GM21367 (cell line): ENCODE data around the gene NOTCH2.

Source experiments
- ATAC-seq: cut with Tn5 transposase; IDR thresholded peaks from one replicate; pipeline ENCODE4 v1.9.1; 2021; ENCODE audit not compliant: unreplicated experiment

Gene NOTCH2

DNA sequence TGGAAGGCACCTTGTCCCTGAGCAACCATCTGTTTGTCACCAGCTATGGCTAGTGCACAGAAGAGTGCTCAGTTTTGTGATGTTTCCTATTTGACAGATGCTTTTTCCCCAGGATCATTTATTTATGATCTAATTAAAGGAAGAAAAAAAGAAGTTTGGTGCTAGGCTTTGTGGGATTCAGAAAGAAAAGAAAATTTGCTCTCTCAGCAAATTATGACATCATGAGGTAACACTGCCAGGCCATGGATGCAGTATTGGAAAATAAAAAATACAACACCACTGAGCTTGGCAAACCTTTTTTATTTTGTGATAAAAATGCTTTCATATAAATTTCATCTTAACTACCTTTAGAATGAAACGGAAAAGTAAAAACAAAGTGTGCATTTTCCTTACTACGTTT lies 157.7 kb downstream of the NOTCH2 start:
- ATAC-seq = no peak

- no peak for ATAC-seq
Measured at GRCh38 chr1:119910618-119911017, 158.8 kb downstream of the NOTCH2 start.

GRCh38 chr1:119909890-119910596 lies 159.4 kb downstream of the NOTCH2 start:
- no peak for ATAC-seq

DNA sequence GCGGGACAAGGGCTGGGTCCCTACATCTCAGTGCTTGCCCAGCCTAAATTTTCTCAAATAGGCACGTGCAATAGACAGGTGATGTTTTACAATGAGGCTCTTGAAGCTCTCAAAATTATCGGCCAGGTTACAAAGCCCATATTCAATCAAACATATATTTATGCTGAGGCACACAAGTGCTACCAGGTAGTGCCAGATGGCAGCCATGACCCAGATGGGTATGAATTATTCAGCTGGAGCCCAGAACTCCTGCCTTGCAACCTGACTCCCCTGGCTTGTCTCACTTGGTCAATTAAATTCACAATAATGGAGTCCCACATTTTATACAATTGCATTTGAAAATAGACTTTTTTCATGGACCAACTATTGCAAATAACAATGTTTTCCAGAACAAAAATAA lies 160.8 kb downstream of the NOTCH2 start:
- no peak for ATAC-seq

DNA sequence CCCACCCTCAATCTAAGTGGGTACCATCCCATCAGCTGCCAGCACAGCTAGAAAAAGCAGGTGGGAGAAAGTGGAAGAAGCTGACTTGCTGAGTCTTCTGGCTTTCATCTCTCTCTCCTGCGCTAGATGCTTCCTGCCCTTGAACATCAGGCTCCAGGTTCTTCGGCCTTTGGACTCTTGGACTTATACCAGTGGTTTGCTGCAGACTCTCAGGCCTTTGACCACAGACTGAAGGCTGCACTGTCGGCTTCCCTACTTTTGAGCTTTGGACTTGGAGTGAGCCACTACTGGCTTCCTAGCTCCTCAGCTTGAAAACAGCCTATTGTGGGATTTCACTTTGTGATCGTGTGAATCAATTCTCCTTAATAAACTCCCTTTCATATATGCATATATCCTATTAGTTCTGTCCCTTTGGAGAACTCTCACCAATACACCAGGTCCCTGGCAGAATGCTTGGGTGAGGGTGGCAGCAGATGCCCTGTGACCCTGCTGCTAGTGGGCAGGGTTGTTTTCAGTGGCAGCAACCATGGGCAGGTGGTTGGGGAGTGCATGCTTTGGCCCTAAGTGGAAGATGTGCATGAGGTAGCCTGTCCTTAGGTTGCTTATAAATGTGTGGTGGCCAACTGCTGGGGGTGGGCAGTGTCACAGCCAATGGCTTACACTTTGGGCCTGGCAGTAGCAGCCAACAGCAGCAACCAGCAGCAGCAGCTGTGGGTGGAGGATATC lies 162.4 kb downstream of the NOTCH2 start:
- no peak for ATAC-seq

GRCh38 chr1:119903443-119903835 lies 166.0 kb downstream of the NOTCH2 start:
- no peak for ATAC-seq

GRCh38 chr1:119902775-119903442 lies 166.6 kb downstream of the NOTCH2 start:
- ATAC-seq = no peak

DNA sequence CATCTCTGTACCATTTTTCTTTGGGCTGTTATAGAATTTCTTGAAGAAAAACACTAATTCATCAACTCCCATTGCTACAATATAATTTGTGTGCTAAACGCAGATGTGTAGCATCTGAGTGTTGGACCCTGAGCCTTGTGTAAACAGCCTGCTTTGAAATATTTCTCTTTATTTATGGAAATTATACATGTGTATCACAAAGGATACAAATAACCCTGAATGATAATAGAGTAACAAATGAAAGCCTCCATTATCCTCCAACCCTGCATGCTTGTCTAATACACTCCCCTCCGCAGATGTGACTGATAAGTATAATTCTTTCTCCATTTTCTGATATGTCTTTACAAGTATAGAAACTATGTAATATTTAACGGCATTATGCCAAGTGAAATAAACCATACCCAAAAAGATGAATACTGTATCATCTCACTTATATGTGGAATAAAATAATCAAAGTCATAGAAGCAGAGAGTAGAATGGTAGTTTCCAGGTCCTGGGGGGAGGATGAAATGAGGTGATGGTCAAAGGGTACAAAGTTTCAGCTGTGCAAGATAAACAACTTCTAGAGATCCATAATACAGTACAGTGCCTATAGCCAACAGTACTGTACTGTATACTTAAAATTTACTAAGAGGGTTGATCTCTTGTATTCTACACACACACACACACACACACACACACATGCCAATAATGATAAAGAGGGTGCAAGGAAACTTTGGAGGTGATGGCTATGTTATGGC lies 170.3 kb downstream of the NOTCH2 start:
- ATAC-seq = no peak

GRCh38 chr1:119898530-119898929 lies 170.9 kb downstream of the NOTCH2 start:
- ATAC-seq = no peak

- no peak for ATAC-seq
Measured at GRCh38 chr1:119896303-119896702, 173.2 kb downstream of the NOTCH2 start, which contains the start of gene ADAM30. ADAM30 (minus strand) TSS chr1:119896515; CDS start chr1:119896336, 179 bp downstream.

DNA sequence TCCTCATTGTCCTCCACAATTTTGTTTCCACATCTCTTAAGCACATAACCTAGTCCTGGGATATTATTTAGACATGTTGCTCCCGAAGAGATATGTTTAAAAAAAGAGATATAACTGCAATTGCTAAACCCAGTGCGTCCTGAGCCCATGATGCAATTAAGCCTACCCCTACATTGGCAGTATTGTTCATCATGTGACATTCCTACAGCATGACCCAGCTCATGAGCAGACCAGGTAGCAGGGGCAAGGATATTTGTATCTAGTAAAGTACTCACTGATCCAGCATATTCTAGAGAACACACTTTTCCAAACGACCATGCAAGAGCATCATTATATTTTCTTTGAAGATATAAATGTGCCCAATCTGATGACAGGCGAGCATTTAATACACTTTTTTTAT lies 174.4 kb downstream of the NOTCH2 start:
- no peak for ATAC-seq

- ATAC-seq = no peak
Measured at GRCh38 chr1:119893827-119894700, 175.4 kb downstream of the NOTCH2 start.

- no peak for ATAC-seq
Measured at GRCh38 chr1:119893238-119893791, 176.1 kb downstream of the NOTCH2 start.

GRCh38 chr1:119891386-119891785 lies 178.1 kb downstream of the NOTCH2 start:
- no peak for ATAC-seq

DNA sequence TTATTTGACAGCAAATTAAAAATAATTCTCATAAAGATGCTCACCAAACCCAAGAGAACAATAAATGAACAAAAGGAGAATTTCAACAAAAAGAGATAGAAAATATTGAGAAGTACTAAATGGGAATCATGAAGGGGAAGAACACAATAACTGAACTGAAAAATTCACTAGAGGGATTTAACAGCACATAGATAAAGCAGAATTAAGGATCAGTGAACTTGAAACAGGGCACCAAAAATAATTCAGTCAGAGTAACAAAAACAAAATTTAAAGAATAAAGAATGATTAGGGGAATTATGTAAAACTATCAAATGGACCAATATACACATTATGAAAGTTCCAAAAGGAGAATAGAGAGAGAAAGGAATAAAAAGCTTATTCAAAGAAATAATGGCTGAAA lies 181.0 kb downstream of the NOTCH2 start:
- ATAC-seq = no peak

DNA sequence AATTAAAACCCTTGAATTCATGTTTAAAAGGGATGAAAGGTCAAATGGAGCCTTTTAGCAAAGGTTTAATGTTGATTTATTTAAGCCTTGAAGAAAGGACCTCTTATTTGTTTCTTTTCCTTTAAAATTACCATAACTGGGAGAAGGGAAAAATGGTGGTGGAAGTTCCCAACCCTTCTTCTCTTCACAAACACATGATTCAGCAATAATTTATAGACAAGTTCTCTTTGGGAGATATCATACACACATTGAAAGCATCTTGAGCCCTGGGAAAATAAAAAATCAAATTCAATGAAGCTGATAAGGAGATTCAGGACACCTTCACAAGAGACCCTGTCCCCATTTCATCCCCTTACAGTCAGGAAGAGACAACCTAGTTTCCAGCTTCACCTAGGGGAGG lies 182.0 kb downstream of the NOTCH2 start:
- no peak for ATAC-seq

GRCh38 chr1:119885903-119886783 lies 183.3 kb downstream of the NOTCH2 start:
- ATAC-seq = no peak

DNA sequence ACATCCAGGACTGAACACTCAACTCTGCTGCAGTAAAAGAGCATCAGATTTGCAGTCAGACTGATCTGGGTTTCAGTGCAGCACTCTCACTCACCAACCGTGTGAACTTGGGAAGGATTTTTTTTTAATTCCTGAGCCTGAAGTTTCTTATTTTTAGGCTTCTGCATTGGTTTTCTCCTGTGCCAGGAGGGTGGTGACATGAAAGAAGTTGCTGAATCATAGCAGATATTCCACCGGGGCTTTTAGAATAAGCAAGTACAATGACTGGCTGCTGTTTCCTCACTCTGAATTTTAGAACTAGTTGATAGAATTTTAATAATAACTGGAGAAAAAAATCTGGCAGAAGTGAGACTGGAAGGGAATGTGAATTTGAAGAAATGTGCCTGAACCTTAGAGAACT lies 184.8 kb downstream of the NOTCH2 start:
- no peak for ATAC-seq

DNA sequence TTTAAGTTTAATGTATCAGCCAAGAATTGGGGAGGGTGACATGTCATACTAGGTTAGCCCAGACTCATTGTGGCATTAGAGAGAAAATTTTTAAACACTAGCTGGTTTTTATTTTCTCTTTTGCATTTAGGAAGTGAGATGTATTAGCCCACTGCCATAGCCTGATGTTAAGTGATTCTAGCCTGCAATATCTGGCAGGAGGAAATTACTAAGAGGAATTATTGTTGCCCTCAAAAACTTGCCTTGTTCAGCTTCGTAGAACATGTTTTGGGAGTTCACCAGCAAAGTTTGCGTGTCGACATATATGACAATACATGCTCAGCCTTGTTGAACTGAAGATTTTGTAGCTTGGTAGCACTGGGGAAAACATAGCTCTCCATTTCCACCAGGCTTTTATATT lies 185.6 kb downstream of the NOTCH2 start:
- ATAC-seq = no peak
